ENCODE measurements around the gene STK26.
"Not testable (repeated sequence)": the region's sequence is repeated elsewhere in the genome, so short reads cannot be mapped to it uniquely, and the experiment has no call there.

The STK26 gene

GRCh38 chrX:132022967-132023895, at the start of gene STK26:
Gene STK26, plus strand, starts transcription at chrX:132023302. Its CDS starts 316 bp downstream, at chrX:132023618.
- H3K4me3 ChIP-seq, result peak within 1 kb of the TSS; percentile 53 to 81 (median 58)
- H3K27ac ChIP-seq, result peak within 1 kb of the TSS in 20 of 21 experiments; percentile 22 to 86 (median 70)

DNA sequence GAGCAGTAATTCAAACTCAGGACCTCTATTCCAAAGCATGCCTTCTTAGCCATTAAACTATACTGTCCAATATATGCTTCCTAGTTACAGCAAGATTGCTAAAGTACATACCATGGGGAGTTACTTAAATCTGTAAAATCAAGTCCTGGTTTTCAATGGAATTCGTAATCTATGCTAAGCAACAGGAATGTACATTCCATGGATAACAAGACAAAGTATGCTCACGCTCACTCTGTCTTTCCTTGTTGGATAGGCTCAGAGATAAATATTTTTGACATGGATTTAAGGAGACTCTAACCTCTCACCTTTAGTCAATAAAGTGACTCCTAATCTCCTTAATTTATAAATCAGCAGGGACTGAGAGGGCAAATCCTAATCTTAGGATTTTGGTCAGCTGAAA, 47.3 kb upstream of the STK26 start:
- Histone ChIP-seq H3K4me3 (no peak overlapping the region), H3K27ac (no peak overlapping the region)

DNA sequence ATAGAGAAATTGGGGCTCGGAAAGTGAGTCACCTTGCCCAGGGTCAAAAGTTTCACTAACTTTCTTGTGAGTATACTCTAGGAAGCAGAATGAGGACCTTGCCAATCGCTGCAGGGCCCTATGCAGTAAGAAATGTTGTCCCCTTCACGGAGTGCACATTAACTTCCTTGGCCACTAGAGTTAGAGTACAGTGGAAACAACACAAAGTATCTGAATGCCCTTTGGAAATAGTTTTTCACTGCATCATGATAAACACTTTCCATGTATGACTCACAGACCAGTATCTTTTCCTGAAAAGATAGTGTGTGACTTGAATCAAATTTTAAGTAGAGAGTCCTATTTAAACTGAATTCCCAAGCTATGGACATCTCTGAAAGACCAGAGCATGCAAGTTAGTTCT, 45.5 kb upstream of the STK26 start:
- Histone ChIP-seq H3K4me3 (no peak overlapping the region), H3K27ac (no peak overlapping the region)

GRCh38 chrX:131979116-131979515, 44.0 kb upstream of the STK26 start:
- H3K4me3 ChIP-seq, result no peak overlapping the region
- no peak overlapping the region for H3K27ac ChIP-seq

DNA sequence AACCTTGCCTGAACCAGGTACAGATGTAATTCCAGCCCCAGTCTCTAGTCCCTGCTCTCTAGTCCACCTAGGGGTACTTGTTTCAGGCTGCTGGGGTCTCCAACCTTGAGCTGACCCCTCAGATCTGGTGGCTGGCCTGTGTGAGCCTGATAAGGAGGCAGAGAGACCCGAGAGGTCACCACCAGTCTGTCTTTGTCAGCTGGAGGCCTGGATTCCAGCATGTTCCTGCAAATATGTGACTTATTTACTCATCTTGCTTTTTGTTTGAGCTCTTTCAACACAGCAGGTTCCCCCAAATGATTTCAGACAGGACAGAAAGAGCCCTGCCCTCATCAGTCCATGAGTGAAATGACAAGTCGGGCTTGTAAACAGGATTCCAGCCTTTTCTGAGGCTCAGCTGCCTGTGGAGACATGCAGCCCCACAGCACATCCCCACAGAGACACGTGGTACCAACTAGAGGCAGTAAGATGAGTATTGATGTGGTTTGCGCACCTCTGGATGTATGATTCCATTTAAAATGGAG, 37.5 kb upstream of the STK26 start:
- H3K27ac ChIP-seq, result peak overlapping the region in 1 of 21 experiments; percentile 23
- no peak overlapping the region for H3K4me3 ChIP-seq

DNA sequence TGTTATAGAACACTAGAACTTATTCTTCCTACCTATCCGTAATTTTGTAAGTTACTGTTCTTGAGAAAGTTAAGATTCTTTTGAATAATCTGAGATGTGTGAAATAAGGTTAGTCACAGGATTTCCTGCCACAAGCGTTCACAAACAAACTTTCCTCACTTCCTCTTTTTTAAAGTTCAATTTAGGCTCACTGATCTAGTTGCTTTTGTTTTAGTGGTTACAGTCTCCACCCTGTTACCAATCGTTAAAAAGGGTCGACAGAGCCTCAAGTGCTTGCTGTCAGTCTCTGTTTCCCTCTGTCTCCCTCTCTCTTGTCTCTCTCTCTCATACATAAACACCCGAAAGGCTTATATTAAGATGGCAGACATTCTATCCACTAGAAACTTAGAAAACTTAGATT, 35.9 kb upstream of the STK26 start:
- peak overlapping the region in 5 of 21 experiments; percentile 16 to 56 (median 37) for H3K27ac ChIP-seq
- H3K4me3 ChIP-seq, result no peak overlapping the region

DNA sequence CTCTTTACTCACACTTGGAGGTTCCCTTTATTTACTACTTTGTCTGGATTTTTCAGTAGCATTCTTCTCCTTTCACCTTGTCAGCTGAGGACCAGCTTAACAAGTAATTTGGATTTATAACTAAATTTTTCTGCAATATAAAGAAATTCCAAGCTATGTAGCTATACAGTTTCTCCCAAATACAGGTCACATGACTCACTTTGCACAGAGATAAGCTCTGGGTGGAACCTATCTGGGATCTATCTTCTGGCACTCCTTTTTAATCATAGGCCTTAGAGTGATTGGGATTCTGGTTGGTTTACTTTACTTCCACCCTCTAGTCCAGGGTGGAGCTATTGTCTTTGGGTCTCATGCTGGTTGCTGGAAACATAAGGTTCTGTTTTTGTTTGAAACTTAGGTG, 34.9 kb upstream of the STK26 start:
- no peak overlapping the region for H3K27ac ChIP-seq
- H3K4me3 ChIP-seq, result no peak overlapping the region

DNA sequence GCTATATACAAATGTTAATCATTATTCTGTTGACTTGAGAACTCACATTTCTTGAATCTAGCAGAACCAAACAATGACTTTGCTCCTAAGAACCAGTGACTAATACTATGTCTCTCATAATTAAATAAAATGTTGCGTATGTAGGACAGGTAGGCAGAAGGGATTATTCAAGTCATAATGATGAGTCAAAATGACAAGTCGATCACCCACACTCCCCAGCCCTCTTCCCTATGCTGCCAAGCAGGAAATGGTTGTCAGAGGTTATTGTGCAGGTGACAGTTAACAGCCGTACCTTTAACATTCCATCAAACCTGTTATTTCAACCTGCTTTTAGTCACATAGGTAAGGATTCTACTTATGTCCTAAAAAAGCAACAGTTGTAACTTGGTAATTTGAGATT, 22.0 kb upstream of the STK26 start:
- H3K27ac ChIP-seq, result no peak overlapping the region
- no peak overlapping the region for H3K4me3 ChIP-seq

DNA sequence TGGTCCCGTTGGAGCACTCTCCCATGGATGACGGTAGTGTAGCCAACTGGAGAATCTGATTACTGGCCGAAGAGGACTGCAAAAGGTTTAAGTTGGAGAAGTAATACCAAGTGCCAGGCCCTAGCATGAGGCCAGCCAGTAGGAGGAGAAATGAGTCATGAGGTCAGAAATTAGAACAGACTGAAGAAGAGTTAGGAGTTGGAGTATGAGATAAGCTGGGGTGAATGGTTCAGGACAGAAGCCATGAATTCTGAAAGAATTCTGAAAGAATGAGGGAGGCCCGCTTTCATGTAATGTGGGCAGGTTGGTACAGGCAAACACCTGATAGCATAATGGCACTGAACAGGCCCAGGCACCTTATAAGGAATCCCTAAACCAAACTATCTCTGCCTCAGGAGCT, 18.4 kb upstream of the STK26 start:
- H3K4me3 ChIP-seq, result no peak overlapping the region
- peak overlapping the region in 1 of 21 experiments; percentile 30 for H3K27ac ChIP-seq

DNA sequence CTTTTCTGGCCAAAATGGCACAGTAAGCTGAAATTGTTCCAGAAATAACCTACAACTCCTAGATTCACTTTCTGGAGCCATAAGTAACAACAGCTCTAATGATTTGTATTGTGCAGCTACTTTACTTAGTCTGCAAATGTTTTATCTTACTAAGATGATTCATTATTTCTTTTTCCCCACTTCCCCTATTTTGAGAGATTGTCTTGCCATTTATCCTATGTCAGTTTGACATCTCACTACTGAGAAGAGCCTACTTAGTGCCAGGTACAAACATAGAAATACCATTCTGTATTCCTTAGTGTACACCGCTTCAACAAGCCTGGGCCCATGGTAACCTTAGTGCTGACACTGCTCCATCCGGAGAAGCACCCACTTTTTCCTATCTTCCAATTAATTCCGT, 13.8 kb upstream of the STK26 start:
- Histone ChIP-seq H3K27ac (no peak overlapping the region), H3K4me3 (no peak overlapping the region)

DNA sequence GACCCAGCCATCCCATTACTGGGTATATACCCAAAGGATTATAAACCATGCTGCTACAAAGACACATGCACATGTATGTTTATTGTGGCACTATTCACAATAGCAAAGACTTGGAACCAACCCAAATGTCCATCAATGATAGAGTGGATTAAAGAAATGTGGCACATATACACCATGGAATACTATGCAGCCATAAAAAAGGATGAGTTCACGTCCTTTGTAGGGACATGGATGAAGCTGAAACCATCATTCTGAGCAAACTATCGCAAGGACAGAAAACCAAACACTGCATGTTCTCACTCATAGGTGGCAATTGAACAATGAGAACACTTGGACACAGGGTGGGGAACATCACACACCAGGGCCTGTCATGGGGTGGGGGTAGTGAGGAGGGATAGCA, 12.9 kb upstream of the STK26 start:
- not testable (repeated sequence) for H3K4me3 ChIP-seq, H3K27ac ChIP-seq

GRCh38 chrX:132015875-132016274, 7.2 kb upstream of the STK26 start:
- H3K27ac ChIP-seq, result no peak overlapping the region
- no peak overlapping the region for H3K4me3 ChIP-seq

DNA sequence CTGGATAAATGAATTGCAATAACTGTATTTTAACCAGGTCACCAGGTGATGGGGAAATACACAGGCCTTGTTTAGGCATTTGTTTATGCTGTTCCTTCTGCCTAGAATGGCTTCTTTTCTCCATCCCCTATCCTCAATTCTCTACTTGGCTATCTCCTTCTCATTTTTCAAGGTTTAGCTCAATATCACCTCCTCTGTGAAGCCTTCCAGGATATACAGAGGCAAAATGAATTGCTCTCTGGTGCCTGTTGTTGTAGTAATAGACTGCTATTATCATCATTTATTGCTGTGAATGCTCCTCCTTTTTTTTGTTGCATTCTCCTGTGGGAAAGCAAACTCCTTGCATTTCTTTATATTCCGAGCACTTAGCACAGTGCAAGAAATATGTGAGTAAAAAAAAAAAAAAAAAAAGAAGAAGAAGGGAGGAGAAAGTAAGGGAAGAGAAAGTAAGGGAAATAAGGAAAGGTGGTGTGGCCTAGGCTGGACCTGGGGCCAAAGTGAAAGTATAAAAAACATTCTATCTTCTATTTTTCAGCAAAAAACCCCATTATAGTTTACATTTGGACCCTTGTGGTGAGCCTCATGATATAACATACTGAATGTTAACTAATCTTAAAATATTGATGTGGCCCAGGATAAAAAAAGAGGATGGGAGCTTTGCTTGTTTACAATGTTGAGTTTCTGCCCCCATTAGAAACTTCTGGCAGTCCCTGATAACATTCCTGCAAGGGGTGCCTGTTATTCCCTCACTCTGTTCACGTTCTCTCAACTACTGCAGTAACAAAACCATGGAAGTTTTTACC, 6.3 kb upstream of the STK26 start:
- H3K4me3 ChIP-seq, result no peak overlapping the region
- H3K27ac ChIP-seq, result no peak overlapping the region

GRCh38 chrX:132017431-132018185, 5.5 kb upstream of the STK26 start:
- H3K4me3 ChIP-seq, result no peak overlapping the region
- H3K27ac ChIP-seq, result no peak overlapping the region

DNA sequence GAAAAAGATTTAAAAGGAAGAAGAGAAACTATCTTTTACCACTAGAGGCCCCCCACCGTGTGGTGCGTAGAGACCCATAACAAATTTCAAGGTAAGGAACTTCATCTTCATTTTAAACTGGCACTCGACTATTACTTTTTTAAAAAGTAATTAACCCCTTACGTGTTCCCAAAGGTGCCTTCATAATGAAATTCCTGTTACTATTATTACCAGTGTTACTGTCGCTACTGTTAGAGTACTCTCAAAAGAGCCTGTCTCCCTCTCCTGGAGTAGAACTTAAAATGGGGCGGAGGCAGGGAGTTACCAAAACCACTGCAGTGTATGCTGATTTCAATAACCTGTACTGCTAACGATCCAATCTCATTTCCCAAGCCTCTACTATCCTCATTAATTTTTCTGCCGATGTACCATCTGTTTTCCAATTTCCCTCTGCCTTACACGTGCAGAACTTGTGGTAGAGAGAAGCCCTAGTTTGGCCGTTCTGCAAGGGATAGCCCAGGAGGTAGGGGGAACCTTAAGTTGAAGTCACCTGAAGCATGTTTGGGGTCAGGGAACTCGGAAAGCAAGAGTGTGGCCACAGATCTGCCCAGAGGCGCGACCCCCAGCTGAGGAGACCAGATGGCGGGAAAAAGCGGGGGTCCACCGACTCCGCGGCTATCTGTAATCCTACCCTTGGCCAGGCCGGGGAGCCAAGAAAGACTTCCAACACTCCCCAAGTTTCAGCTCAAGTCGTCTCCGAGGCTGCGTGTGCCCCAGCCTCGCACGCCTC, 720 bp upstream of the STK26 start:
- Histone ChIP-seq H3K27ac (peak overlapping the region in 11 of 21 experiments; percentile 53 to 86 (median 71)), H3K4me3 (peak overlapping the region; percentile 53 to 81 (median 58))

GRCh38 chrX:132023896-132024386, 839 bp downstream of the STK26 start:
- Histone ChIP-seq H3K27ac (peak overlapping the region in 15 of 21 experiments; percentile 30 to 86 (median 71)), H3K4me3 (peak overlapping the region; percentile 53 to 81 (median 58))

GRCh38 chrX:132025041-132025440, 1.9 kb downstream of the STK26 start:
- no peak overlapping the region for H3K27ac ChIP-seq
- H3K4me3 ChIP-seq, result no peak overlapping the region

DNA sequence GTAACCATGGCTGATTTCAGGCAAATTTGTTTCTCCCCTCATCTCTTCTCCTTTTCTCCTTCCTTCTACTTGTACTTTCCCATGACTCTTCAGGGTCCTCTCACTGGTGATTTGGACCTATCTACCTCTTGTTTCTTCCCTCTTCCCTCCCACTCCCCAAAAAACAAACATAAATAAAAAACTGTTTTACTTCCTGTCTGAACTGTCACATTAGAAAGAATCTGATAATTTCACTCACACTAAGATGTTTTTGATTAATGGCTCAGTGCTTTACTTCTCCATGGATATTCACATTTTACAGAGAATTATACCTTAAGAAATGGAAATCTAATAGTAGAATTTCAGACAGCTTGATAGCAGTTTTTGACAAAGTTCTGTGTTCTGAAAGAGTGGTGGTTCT, 7.2 kb downstream of the STK26 start:
- Histone ChIP-seq H3K4me3 (no peak overlapping the region), H3K27ac (no peak overlapping the region)

- Histone ChIP-seq H3K4me3 (no peak overlapping the region), H3K27ac (no peak overlapping the region)
Observed at GRCh38 chrX:132031867-132032266, 8.8 kb downstream of the STK26 start.

Data from skin epidermis (tissue), 12 donors.